ENCODE data around the gene FNTB.

DNA sequence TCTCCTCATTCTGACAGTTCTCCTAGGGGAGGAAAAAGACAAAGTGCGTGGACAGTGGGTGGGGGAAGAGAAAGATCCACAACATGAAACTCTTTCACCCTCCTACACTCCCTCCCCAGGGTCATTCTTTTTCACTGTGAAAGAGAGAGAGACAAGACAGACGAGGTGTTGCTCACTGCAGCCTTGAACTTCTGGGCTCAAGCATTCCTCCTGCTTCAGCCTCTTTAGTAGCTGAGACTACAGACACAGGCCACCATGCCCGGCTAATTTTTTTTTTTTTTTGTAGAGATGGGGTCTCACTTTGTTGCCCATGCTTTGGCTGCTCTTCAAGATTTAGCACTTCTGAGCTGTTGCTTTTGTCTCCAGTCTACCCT lies 46.9 kb upstream of the FNTB start:
- TF ChIP-seq CEBPB (IDR thresholded peaks at IDR 0.05) (no peak), NFIC (IDR thresholded peaks at IDR 0.05) (no peak), TAF1 (IDR thresholded peaks at IDR 0.05; ENCODE audit: low read depth) (no peak)
- TF ChIP-seq, protein P1, sequence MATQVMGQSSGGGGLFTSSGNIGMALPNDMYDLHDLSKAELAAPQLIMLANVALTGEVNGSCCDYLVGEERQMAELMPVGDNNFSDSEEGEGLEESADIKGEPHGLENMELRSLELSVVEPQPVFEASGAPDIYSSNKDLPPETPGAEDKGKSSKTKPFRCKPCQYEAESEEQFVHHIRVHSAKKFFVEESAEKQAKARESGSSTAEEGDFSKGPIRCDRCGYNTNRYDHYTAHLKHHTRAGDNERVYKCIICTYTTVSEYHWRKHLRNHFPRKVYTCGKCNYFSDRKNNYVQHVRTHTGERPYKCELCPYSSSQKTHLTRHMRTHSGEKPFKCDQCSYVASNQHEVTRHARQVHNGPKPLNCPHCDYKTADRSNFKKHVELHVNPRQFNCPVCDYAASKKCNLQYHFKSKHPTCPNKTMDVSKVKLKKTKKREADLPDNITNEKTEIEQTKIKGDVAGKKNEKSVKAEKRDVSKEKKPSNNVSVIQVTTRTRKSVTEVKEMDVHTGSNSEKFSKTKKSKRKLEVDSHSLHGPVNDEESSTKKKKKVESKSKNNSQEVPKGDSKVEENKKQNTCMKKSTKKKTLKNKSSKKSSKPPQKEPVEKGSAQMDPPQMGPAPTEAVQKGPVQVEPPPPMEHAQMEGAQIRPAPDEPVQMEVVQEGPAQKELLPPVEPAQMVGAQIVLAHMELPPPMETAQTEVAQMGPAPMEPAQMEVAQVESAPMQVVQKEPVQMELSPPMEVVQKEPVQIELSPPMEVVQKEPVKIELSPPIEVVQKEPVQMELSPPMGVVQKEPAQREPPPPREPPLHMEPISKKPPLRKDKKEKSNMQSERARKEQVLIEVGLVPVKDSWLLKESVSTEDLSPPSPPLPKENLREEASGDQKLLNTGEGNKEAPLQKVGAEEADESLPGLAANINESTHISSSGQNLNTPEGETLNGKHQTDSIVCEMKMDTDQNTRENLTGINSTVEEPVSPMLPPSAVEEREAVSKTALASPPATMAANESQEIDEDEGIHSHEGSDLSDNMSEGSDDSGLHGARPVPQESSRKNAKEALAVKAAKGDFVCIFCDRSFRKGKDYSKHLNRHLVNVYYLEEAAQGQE (IDR thresholded peaks at IDR 0.05; ENCODE audit: low read depth) = no peak
